ENCODE results near the gene BNIP3. TPM values are rescaled to one million over a fixed set of nuclear protein-coding genes. Genes with fewer than 3 reads are reported as not detected.
A peak's percentile ranks its signal among the peaks of the same experiment; 100 is the strongest.

BNIP3 gene
- total RNA-seq, 2 experiments from 2014 or later: 61.5 to 62.9 TPM

DNA sequence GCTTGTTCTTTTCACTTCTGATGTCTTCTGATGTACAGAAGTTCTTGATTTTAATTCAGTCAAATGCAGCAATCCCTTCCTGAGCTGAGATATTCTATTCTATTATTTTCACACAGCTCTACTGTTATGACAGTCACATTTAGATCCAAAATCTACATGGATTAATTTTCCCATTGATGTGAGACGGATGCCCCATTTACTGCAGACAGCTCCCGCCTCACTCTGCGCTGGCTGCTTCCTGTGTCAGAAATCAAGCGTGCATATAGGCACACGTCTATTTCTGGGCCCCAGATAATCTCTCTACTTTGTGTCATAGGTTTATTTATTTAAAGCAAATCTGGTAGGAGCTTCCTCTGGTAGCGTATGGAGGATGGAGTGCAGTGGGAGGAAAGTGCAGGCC is 6.7 kb downstream of the BNIP3 start:
- Mint-ChIP-seq H3K27me3 (ENCODE audit: low read depth) (no peaks in the 10 kb centered on the region), H3K27ac (peak overlapping the region; percentile 23), H3K9me3 (ENCODE audit: insufficient read depth) (no peaks in the 10 kb centered on the region), H3K4me1 (ENCODE audit: low read depth) (peaks cover 89% of the 10 kb centered on the region), H3K36me3 (ENCODE audit: low read depth) (peaks cover 76% of the 10 kb centered on the region), H3K4me3 (peak overlapping the region; percentile 41)
- ChIA-PET CTCF (interaction anchor here (1.4 to 4.8 kb wide), 3 partner anchors 10 to 89 kb away, joined by 3 to 29 read pairs (median 6); no protein-coding TSS in a partner anchor), POLR2A (interaction anchor here (0.9 kb wide), 1 partner anchor 10 kb away, joined by 3 read pairs; no protein-coding TSS in a partner anchor)
- DNase-seq: no peak
- ATAC-seq: no peak

DNA sequence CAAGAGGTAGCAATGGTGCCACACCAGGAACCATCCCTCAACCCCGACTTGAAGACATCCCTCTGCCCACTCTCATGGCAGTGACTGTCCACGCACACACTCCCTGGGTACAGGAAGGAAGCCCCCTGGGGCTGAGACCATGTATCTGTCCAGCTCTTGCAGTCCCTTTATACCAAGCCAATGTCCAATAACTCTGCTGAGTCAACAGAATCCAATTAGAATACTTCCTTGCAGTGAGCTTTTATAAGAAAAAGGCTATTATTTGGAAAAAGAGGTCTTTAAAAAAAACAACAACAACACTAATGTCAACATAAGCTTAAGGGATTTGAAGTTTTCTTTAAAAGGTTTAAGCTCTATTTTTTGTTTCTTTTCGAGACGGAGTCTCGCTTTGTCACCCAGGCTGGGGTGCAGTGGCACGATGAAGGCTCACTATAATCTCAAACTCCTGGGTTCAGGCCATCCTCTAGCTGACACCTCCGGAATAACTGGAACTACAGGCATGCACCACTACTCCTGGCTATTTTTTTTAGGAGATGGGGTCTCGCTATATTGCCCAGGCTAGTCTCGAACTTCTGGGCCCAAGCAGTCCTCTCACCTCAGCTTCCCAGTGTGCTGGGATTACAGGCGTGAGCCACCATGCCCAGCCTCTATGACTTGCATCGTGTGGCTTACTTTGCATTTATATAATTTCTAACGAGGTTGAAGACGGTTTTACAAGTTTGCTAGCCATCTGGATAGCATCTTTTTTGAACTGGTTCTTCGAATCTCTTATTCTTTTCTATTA is 7.5 kb downstream of the BNIP3 start:
- Mint-ChIP-seq H3K36me3 (ENCODE audit: low read depth) (peaks cover 73% of the 10 kb centered on the region), H3K27ac (peak overlapping the region; percentile 90), H3K9me3 (ENCODE audit: insufficient read depth) (no peaks in the 10 kb centered on the region), H3K4me1 (ENCODE audit: low read depth) (peaks cover 82% of the 10 kb centered on the region), H3K4me3 (peak overlapping the region; percentile 65), H3K27me3 (ENCODE audit: low read depth) (no peaks in the 10 kb centered on the region)
- ChIA-PET POLR2A (no interaction called here), CTCF (interaction anchor here (1.4 to 4.8 kb wide), 4 partner anchors 10 to 88 kb away, joined by 3 to 29 read pairs (median 6); no protein-coding TSS in a partner anchor)
- ATAC-seq (no peak), DNase-seq (no peak)

DNA sequence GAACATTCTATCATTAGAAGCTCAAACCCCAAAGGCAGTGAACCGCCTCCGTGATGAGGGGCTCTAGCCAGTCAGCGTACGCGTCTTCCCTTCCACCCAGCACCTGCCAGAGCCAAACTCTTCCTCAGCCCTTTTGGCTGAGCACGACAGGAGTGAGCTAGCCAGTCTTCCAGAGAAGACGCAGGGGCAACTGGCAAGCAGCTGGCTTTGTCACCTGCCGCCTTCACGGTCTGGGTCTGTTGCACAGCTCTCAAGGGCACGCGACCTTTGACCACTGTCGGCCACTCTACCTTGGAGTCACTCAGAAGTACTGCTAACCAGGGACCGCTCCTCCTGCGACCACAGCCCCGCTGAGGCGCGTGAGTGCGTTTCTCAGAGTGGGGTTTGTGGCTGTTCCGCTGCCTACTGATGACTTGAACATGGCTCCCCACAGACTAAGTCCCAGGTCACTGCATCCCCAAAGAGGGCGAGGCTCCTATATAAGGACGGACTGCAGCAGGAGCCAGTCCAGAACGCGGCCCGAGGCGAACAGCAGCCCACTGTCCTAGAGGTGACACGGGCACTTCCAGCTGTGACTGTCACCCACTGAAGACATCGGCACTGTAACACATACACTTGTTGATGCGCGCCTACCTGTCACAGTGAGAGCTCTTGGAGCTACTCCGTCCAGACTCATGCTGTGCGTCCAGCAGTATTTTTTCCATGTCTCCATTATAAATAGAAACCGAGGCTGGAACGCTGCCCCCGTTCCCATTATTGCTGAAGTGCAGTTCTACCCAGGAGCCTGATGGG is 8.4 kb downstream of the BNIP3 start:
- ATAC-seq: peak; percentile 54
- peak overlapping the region; percentile 90 for H3K27ac Mint-ChIP-seq
- ChIA-PET CTCF (interaction anchor here (1.0 to 4.8 kb wide), 8 partner anchors 8 to 87 kb away, joined by 3 to 29 read pairs (median 4); partner anchors contain the start of gene BNIP3), POLR2A (interaction anchor here (0.7 to 1.5 kb wide), 4 partner anchors 8 to 73 kb away, joined by 4 to 7 read pairs (median 4); partner anchors contain the start of gene BNIP3)
- H3K9me3 Mint-ChIP-seq (ENCODE audit: insufficient read depth): no peaks in the 10 kb centered on the region
- DNase-seq: peak; percentile 40
- H3K4me3 Mint-ChIP-seq: peak overlapping the region; percentile 65
- H3K4me1 Mint-ChIP-seq (ENCODE audit: low read depth): peaks cover 73% of the 10 kb centered on the region
- peaks cover 75% of the 10 kb centered on the region for H3K36me3 Mint-ChIP-seq (ENCODE audit: low read depth)
- no peaks in the 10 kb centered on the region for H3K27me3 Mint-ChIP-seq (ENCODE audit: low read depth)

DNA sequence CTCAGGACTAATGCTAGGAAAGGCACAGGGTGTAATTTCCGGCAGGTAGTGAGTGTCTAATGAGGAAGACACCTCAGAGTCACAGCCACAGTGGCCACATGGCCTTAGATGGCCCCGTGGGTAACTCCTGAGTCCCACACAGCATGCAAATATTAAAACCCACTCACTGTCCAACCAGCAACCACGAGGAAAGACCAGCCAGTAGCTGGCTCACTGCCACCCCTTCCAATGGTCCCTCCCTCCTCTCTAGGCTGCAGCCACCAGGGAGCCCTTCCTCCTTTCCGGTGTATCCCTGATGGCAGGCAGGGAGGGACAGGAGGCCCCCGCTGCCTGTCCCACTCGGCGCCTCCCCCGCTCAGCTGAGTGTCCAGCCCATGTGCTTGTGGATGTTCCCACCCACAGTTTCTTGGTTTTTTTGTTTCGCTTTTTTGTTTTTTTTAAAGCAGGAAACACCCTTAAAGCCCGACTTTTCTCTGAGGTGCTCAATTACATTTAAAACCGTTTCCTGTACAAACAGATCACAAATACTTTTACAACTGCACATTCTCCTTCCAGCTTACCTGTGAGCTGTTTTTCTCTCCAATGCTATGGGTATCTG is 9.2 kb downstream of the BNIP3 start:
- Mint-ChIP-seq H3K4me3 (peak overlapping the region; percentile 65), H3K4me1 (ENCODE audit: low read depth) (peaks cover 65% of the 10 kb centered on the region), H3K27ac (peak overlapping the region; percentile 90), H3K36me3 (ENCODE audit: low read depth) (peaks cover 71% of the 10 kb centered on the region), H3K27me3 (ENCODE audit: low read depth) (no peaks in the 10 kb centered on the region), H3K9me3 (ENCODE audit: insufficient read depth) (no peaks in the 10 kb centered on the region)
- DNase-seq (peak; percentile 63), ATAC-seq (peak; percentile 74)
- CTCF ChIA-PET: interaction anchor here (0.8 to 4.8 kb wide), 8 partner anchors 9 to 87 kb away, joined by 3 to 29 read pairs (median 4); partner anchors contain the start of gene BNIP3
- POLR2A ChIA-PET: interaction anchor here (0.8 to 1.5 kb wide), 3 partner anchors 9 to 70 kb away, joined by 4 to 7 read pairs (median 4); partner anchors contain the start of gene BNIP3

DNA sequence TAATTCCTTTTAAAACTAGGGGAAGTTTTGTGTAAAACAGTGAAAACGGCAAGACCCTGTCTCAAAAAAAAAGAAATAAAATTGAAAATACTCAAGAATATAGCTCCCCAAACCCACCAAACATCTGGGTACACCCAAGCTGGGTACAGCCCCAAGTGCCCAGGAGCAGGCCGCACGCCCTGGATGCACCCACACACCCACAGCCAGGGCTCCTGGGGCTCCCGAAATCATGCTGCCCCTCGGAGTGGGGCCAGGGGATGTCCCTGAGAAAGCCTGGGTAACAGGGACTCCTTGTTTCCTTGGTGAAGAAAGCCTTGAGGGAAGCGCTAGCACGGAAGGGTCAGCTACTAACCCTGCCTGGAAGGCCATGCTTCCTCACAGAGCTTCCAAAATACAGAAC is 10.1 kb downstream of the BNIP3 start:
- Mint-ChIP-seq H3K9me3 (ENCODE audit: insufficient read depth) (no peaks in the 10 kb centered on the region), H3K4me1 (ENCODE audit: low read depth) (peaks cover 55% of the 10 kb centered on the region), H3K27me3 (ENCODE audit: low read depth) (no peaks in the 10 kb centered on the region), H3K27ac (peak overlapping the region; percentile 90), H3K36me3 (ENCODE audit: low read depth) (peaks cover 66% of the 10 kb centered on the region), H3K4me3 (no peak overlapping the region)
- DNase-seq (no peak), ATAC-seq (no peak)
- CTCF ChIA-PET: interaction anchor here (0.8 to 4.8 kb wide), 3 partner anchors 10 to 51 kb away, joined by 3 to 29 read pairs (median 5); partner anchors contain the start of gene BNIP3
- POLR2A ChIA-PET: no interaction called here

DNA sequence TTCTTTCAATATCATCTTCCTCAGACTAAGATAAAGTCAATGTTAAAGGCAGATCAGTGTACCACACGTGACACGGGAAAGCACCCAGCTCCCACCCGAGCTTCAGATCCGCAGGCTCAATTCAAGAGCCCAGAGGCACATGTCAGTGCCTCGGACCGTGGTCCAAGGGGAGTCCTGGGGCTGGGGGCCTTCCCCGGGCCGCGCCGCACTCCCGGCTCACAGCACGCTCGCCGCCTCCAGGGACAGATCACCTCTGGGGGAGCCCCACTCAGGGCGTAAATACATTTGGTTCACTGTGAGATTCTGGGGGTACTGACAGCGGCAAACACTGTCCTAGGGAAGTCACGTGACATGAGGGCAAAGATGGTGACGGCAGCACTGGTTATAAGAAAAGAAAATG is 10.8 kb downstream of the BNIP3 start:
- H3K4me1 Mint-ChIP-seq (ENCODE audit: low read depth): peaks cover 54% of the 10 kb centered on the region
- peaks cover 64% of the 10 kb centered on the region for H3K36me3 Mint-ChIP-seq (ENCODE audit: low read depth)
- DNase-seq (no peak), ATAC-seq (no peak)
- no peaks in the 10 kb centered on the region for H3K27me3 Mint-ChIP-seq (ENCODE audit: low read depth)
- no peaks in the 10 kb centered on the region for H3K9me3 Mint-ChIP-seq (ENCODE audit: insufficient read depth)
- CTCF ChIA-PET: no interaction called here
- POLR2A ChIA-PET: no interaction called here
- peak overlapping the region; percentile 46 for H3K27ac Mint-ChIP-seq
- no peak overlapping the region for H3K4me3 Mint-ChIP-seq

DNA sequence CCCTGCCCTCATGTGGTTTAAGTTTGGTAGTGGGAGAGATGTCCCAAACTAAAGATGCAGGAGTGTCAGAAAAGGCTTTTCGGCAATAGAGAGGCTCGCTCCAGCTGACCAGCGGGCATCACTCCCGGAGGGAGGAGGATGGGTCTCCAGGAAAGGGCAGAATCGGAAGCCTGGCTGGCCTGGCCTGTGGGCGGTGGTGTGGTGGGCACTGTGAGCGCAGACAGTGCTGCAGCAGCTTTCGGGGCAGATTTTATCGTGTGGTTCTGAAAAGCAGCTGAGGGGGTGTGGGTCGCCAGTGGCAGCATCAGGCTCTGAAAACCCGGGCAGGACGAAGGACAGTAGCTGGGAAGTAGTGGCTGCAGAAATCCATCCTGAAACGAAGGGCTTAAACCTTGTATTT is 12.8 kb downstream of the BNIP3 start:
- ChIA-PET POLR2A (no interaction called here), CTCF (no interaction called here)
- H3K27ac Mint-ChIP-seq: no peak overlapping the region
- ATAC-seq: no peak
- no peaks in the 10 kb centered on the region for H3K9me3 Mint-ChIP-seq (ENCODE audit: insufficient read depth)
- H3K4me3 Mint-ChIP-seq: no peak overlapping the region
- H3K4me1 Mint-ChIP-seq (ENCODE audit: low read depth): peaks cover 54% of the 10 kb centered on the region
- peaks cover 59% of the 10 kb centered on the region for H3K36me3 Mint-ChIP-seq (ENCODE audit: low read depth)
- no peaks in the 10 kb centered on the region for H3K27me3 Mint-ChIP-seq (ENCODE audit: low read depth)
- no peak for DNase-seq

DNA sequence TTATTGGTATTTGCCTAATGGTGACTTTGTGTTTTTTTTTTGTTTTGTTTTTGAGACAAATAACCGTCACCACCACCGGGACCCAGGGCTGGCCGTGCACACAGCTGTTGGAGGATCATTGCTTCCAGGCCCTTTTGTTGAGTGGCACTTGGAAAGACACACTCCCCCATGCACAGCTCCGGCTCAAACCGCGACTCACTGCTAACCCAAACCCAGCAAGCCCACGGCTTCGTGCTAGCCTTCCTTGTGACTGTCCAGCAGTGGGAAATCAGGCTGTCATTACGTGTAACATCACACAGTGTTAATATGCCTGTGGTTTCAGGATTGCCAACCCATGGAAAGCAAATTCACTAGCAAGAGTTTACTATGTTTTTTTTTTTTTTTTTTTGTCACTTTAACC is 17.4 kb downstream of the BNIP3 start:
- CTCF ChIA-PET: interaction anchor here (1.2 kb wide), 1 partner anchor 11 kb away, joined by 3 read pairs; no protein-coding TSS in a partner anchor

DNA sequence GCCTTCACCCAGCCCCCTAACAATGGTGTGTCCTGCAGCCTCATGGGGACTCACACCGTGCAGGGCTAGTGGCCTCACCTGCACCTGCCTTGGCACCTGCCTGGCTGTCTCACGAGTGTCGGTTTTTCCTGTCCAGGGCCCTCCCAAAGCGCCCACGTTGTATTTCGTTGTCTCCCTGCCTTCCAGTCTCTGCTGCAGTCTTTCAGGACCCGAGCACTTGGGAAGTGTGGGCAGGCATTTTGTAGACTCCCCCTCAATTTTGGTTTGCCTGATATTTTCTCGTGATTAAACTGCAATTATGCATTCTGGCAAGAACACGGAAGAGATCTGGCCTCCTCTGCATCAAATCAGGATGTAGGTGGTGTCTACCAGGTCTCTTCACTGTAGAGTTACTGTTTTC is 17.9 kb downstream of the BNIP3 start:
- no peaks in the 10 kb centered on the region for H3K27me3 Mint-ChIP-seq (ENCODE audit: low read depth)
- DNase-seq (no peak), ATAC-seq (no peak)
- ChIA-PET POLR2A (no interaction called here), CTCF (no interaction called here)
- H3K4me1 Mint-ChIP-seq (ENCODE audit: low read depth): peaks cover 26% of the 10 kb centered on the region
- peak overlapping the region; percentile 77 for H3K27ac Mint-ChIP-seq
- peaks cover 29% of the 10 kb centered on the region for H3K36me3 Mint-ChIP-seq (ENCODE audit: low read depth)
- H3K4me3 Mint-ChIP-seq: no peak overlapping the region
- H3K9me3 Mint-ChIP-seq (ENCODE audit: insufficient read depth): no peaks in the 10 kb centered on the region

More for the DNA sequence above, 17.4 kb downstream of the BNIP3 start:
- ATAC-seq: no peak
- H3K27me3 Mint-ChIP-seq (ENCODE audit: low read depth): no peaks in the 10 kb centered on the region
- no peak overlapping the region for H3K4me3 Mint-ChIP-seq
- H3K9me3 Mint-ChIP-seq (ENCODE audit: insufficient read depth): no peaks in the 10 kb centered on the region
- peak overlapping the region; percentile 77 for H3K27ac Mint-ChIP-seq
- POLR2A ChIA-PET: interaction anchor here (0.8 to 1.4 kb wide), 2 partner anchors 59 to 64 kb away, joined by 3 to 4 read pairs; no protein-coding TSS in a partner anchor
- H3K36me3 Mint-ChIP-seq (ENCODE audit: low read depth): peaks cover 33% of the 10 kb centered on the region
- DNase-seq: no peak
- peaks cover 26% of the 10 kb centered on the region for H3K4me1 Mint-ChIP-seq (ENCODE audit: low read depth)

DNA sequence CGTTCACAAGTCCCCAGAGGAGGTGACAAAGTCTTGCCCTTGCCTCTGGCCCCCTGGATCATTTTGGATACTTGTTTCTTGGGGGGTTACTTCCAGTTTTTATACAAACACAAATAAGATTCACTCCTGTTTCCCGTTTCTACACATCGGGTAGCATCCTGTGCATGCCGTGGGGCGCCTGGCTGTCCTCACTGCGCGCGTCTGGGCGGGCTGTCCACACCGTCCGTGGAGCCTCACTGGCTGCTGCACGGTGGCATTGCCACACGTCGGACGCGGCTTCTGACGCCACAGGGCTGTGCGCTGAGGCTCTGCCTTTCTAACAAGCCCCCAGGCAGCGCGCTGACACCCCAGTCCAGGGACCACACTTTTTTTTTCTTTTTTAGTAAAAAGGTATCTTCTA is 18.4 kb downstream of the BNIP3 start:
- Mint-ChIP-seq H3K4me1 (ENCODE audit: low read depth) (peaks cover 26% of the 10 kb centered on the region), H3K27me3 (ENCODE audit: low read depth) (no peaks in the 10 kb centered on the region), H3K9me3 (ENCODE audit: insufficient read depth) (no peaks in the 10 kb centered on the region), H3K27ac (no peak overlapping the region), H3K4me3 (no peak overlapping the region), H3K36me3 (ENCODE audit: low read depth) (peaks cover 24% of the 10 kb centered on the region)
- DNase-seq: no peak
- ChIA-PET CTCF (interaction anchor here (0.9 to 1.4 kb wide), 2 partner anchors 9 to 78 kb away, joined by 3 read pairs; no protein-coding TSS in a partner anchor), POLR2A (no interaction called here)
- ATAC-seq: no peak
